NCI-H1048 (cell line): Measurements from ENCODE around the gene ACOXL.
"Not testable (repeated sequence)": the region's sequence is repeated elsewhere in the genome, so short reads cannot be mapped to it uniquely, and the experiment has no call there.

ENCODE experiments used
- DNase-seq: peaks from one replicate; lab custom pipeline; 2025; lab: John Stamatoyannopoulos, UW

The ACOXL gene

DNA sequence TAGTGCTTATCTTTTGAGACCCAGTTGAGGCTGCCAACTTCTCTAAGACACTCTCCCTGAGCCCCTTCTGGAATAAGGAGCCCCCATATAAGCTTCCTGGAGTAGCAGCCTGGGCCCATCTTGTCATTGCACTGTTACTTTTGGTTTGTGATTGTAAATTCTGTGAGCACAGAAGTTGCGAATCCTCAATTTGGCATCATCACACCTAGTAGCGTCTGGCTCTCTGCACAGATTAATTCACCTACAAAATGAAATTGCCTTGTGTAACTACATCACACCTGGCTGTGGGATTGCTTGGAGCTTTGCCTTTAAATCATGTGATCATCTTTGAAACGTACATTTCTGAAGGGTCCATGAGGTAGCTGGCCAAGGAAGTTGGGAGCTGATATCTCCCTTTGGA, 195.2 kb downstream of the ACOXL start:
- no peak for DNase-seq

DNA sequence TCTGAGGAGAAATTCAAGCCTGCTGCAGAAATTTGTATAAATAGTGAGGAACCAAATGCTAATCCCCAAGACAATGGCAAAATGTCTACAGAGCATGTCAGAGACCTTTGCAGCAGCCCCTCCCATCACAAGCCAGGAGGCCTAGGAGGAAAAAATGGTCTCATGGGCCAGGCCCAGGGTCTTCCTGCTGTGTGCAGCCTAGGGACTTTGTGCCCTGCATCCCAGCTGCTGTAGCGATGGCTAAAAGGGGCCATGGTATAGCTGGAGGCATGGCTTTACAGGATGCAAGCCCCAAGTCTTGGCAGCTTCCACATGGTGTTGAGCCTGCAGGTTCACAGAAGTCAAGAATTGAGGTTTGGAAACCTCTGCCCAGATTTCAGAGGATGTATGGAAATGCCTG, 197.2 kb downstream of the ACOXL start:
- DNase-seq, result no peak

DNA sequence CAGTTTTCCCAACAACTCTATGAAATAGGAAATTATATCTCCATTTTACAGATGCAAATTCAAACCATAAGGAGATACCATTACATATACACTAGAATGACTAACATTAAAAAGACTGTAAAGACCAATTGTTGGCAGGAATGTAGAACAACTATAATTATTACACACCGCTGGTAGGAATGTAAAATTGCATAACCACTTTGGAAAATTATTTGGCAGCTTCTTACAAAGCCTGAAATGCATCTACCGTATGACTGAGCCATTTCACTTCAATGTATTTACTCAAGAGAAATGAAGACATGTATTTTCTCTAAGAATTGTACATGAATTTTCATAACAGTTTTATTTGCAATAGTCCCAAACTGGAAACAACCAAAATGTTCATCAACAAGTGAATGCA, 199.3 kb downstream of the ACOXL start:
- DNase-seq, result no peak

DNA sequence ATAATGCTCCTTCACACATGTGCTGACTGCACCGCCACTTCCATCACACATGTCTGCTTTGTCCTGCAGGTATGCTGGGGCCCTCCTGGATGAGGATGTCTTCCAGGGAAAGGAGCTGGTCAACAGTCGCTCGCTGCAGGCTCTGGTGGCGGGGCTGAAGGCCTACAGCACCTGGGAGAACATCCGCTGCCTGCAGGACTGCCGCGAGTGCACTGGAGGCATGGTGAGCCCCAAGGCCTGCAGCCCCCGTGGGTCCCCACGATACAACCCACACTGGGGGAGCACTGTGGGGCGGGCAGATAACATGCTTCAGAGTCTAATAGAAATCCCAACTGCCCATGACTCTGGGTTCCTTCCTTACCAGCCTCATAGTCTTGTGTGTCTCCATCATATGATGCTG, 201.0 kb downstream of the ACOXL start:
- no peak for DNase-seq

DNA sequence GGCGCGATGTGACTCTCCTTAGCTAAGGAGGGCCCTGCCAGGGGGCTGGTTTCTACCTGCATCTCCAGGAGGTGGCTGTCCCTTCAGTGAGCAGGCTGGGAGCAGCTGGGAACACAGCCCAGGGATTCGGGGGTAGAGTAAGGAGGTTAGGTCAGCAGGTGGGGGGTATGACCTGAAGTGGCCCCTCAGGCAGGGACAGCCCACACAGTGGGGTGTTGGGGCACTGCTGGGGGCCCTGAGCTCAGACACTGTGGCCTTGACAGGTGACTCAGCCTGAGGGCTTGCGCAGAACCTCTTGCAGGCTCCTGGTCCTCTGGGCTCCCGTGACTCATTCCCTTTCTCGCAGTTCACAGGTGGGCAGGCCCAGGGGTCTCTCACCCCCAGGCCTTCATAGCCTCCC, 202.6 kb downstream of the ACOXL start:
- DNase-seq, result no peak

DNA sequence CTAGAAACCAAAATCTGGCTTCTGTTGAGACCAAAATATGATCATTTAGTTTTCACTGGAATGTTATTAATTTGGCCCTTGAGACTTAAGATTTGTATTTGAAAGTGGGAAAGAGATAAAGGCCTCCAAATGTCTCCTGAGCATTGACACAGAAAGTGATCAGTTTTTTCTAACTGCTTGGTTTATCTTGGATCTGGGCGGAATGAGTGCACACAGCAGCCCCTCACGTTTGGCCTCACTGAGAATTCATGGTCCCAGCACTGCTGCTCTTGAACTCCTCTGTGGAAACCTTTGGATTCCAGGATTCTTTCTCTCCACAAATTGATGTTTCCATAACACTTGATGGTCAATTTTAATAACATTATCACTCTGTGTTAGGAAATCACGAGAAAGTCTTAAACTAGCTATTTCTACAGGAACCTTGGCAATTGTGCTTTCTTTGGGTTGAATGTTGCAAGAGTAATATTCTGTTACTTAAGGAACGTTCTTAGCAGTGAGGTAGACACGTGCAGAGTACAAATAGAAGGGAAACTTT, 208.1 kb downstream of the ACOXL start:
- DNase-seq, result no peak

DNA sequence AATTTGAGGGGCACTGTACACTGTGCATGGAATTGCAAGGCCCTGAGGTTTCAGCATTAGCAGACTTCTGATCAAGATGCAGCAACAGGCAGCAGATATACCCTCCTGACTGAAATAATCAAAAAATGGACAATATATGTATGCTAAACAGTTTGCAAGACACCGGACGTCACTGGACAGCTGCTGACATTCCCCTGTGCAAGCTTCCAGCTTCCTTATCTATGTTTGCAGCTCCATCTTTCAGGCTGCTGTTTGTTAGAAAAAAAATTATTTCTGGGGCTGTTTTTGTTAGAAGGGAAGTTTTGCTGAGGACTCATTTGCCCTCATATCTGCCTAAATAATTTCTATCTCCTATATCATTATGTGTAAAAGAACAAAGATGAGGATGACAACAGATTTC, 208.9 kb downstream of the ACOXL start:
- DNase-seq, result no peak

DNA sequence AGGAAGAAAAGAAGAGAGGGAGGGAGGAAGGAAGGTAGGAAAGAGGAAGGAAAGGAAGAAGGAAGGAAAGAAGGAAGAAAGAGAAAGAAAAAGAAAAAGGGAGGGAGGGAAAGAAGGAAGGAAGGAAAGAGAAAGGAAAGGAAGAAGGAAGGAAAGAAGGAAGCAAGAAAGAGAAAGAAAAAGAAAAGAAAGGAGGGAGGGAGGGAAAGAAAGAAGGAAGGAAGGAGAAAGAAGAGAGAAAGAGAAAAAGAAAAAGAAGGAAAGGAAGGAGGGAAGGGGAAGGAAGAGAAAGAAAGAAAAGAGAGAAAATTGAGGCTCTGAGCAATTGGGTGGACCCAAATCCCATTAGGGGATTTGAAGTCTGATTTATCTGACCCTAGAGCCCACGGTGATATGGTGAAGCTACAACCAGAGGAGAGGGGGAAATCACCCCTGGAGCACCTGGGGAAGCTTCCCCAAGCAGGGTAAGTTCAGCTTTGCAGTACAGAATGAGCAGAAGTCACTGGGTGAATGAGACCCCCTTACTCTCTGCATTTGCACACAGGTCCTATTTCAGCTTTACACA, 210.8 kb downstream of the ACOXL start:
- DNase-seq, result no peak

DNA sequence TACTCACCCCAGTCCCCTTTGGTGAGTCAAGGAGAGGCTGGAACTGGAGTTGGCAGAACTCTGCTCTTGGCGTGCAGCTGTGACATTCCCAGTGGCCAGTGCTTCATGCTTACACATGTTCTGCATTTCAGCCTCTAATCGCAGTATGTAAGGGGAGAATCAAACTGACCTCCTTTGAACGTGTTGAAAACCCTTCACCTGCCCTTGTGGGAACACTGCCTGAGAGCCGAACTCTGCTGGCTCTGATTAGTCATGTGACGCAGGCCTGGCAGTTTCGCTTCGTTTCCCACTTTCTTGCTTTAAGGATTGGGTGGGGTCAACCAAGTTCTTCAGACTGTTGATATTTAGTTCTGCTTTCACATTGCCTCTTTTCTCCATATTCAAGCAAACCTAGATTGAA, 214.5 kb downstream of the ACOXL start:
- DNase-seq, result no peak

DNA sequence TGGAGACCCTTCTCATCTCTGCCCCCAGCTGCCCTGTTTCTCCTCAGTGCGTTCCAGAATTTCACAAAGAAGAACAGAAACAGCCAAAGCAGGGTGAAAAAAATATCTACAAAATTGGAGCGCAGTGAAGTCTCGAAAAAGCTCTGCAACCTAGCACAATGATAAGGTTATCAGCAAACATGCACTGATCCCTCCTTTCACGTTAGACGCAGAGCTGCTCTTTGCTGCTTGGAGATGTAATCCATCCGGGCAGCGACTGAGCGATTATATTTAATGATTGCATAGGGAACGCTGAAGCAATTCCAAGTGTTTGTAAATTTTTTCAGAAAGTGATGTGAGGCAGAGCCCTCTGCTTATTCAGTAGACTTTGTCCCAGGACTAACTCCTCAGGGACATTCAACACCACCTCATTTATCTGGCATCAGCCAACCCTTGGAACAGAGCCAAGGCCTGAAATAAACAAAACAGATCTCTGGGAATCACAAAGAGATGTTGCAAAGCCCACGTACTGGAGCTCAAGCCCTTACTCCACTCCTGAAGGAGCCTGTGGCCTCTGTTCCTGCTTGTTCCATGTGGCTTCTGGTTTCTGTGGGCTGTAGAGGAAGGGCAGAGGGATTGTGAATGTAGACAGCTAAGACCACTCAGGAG, 215.8 kb downstream of the ACOXL start:
- DNase-seq, result no peak

DNA sequence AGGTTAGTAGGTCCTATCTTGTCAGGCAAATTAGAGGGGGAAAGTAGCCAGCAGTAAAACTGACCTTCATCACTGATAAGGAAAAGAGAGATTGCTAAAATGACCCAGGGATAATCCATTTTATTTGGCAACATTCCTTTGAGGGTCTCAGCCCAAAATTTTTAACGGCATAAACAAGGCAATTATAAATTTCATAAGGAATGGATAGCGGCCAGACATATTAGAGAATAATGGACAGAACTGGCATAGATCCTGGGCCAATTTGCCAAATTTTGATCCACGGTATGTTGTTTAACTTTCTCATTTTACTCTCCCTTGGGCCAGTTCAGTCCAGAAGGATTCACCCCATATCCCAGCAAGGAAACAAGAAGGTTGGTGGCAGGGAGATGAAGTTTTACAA, 217.9 kb downstream of the ACOXL start:
- DNase-seq, result no peak

DNA sequence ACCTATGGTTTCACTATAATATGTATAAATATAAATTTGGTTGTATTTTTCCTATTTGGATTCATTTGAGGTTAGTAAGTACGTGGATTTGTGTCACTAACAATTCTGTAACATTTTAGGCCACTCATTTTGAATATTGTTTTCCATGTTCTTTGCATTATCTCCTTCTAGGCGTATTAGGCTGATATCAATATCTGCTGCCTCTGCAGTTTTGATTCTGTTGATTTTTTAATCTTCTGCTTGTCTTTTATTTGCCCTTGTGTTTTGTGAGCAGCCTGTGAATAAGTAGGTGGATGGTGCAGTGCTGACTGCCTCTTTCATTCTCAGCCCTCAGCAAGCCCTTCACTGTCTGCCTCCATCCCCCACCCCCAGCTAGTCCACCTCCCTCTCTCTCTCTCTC, 222.7 kb downstream of the ACOXL start:
- DNase-seq, result no peak

DNA sequence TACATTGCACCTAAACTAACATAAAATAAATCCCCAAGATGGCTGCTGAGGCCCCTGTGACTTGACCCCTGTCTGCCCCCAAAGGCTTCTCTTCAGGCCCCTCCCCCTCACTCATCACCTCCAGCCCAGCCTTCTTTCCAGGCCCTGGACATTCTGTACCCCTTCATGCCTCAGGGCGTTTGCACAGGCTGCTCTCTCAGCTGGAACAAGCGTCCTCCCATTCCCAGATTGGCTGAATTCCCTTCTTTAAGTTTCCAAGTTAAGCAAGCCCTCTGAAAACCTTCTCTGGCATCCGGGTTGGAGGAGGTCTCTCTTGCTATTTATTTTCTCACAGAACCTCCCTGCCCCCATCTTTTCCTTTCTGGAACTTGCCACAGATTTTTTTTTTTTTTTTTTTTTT, 223.2 kb downstream of the ACOXL start:
- no peak for DNase-seq

DNA sequence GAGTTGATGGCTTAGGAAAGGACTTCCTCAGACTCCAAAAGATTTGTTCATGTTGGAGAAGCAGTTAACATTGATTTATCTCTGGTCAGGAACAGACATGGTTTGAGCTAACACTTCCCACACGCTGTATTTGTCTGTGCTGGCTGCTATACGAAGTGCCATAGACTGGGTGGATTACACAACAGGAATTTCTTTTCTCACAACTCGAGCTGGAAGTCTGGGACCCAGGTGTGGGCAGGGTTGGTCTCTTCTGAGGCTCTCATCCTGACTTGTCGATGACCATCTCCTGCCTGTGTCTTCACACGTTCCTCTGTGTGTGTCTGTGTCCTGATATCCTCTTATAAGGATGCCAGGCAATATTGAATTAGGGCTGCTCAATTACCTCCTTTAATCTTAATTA, 224.9 kb downstream of the ACOXL start:
- no peak for DNase-seq

DNA sequence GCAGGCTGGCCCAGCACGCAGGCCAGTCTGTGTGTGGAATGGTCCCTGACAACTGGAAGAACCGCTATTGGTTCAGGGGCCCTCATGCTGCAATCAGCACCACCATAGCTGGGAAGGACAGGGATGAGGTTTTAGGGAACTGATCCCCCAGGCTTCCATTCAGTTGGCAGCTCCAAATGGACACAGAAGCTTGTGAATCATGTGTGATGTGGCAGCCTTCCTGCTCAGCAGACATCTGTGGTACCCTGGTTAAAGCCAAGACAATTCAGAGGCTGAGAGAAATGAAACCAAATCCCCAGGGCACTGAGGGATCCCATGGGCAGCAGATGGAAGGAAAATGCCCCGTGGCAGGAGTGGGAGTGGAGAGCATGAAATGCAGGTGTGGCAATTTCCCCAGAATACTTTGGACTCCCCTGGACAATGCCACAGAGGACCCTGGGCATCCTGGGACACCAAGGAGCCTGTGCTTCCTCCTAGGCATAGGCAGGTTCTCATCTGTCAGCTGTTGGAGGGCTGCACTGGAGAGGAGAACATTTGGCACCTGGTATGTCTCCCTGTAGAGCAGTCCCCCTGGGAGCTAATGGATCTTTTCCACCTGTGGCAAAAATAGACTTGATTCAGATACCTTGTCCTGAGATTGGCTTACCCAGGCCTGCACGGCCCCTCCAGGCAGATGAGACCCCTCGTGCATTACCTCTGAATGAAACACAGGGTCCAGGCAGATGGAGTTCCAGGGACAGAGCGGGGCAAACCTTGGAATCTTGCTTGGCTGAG, 226.2 kb downstream of the ACOXL start:
- no peak for DNase-seq

DNA sequence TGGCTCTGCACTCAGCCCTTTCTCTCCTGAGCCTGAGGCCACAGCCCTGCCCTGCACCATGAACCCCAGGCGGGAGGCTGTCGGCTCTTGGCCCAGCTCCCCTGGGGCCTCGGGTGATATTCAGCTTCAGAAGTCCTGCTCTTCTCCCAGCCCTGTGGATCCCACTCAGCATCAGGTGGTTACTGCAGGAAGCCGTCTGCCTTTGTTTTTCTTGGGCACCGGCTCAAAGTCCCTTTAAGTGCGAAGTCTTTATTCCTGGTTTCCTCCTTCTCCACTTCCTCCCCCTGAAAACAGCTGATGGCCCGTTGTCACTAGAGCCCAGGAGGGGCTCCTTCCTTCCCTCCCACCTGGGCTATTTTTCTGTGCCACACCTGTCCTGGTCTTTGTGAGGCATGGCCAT, 226.8 kb downstream of the ACOXL start:
- no peak for DNase-seq

DNA sequence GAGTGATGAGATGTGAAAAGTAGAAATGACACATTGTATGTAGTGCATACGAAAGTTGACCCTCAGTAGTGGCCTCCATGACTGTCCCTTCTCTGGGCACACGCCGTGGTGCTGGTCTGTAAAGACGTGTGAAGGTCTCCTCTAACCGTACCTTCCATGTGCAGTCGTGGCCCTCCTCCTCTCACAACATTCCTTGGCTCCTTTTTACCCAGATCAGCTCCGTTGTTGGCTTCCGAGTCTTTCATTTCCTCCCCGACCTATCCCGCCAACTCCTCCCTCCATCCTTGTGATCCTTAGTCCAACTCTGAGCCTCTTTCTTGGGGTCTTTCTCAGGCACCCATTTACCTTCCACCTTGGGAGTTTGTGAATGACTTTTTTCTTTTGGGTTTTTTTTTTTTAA, 227.9 kb downstream of the ACOXL start:
- DNase-seq, result no peak

DNA sequence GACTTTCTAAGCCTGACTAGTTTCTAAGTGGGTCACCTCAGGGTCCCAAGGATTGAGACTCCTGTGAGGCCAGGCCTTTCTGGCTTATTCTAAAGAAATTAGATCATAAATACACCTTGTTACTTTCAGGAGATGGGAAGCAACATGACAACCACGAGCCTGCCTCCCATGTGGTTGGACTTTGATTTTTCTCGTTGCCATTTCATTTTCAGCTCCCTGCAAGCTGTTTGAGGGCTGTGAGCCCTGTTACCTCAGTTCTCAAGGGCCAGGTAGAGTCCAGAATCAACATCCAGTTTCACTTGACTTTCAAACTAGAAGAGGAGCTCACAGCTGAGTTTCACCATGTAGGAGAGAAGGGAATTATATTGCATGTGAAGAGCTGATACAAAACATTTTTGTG, 228.6 kb downstream of the ACOXL start:
- DNase-seq, result no peak

DNA sequence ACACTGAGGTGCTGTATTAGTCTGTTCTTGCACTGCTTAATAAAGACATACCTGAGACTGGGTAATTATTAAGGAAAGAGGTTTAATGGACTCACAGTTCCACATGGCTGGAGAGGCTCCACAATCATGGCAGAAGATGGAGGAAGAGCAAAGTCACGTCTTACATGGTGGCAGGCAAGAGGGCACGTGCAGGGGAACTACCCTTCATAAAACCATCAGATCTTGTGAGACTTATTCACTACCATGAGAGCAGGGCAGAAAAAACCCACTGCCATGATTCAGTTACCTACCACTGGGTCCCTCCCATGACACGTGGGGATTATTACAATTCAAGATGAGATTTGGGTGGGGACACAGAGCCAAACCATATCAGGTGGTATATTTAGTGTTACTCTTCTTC, 229.3 kb downstream of the ACOXL start:
- DNase-seq, result not testable (repeated sequence)

DNA sequence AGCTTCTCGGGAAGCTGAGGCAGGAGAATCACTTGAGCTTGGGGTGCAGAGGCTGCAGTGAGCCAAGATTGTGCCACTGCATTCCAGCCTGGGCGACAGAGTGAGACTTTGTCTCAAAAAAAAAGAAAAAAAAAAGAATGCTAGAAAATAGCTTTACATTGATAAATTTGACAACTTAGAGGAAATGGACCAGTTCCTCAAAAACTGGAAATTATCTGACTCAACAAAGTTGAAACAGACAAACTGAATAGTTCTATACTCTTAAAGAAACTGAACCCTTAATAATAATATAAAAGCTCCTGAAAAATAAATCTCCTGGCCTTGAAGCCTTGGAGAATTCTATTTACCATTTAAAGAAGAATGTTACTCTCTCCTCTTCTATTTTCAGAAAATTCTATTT, 237.3 kb downstream of the ACOXL start:
- no peak for DNase-seq

DNA sequence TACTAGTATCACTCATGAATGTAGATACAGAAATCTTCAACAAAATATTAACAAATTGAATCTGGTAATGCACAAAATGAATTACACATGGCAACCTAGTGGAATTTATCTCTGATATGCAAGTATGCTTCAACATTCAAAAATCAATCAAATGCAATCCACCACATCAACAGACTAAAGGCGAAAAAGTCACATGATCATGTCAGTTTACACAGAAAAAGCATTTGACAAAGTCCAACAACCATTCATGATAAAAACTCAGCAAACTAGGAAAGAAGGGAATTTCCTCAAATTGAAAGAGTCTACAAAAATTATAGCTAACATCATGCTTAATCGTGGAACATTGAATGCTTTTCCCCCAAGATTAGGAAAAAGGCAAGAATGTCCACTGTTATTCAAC, 237.8 kb downstream of the ACOXL start:
- DNase-seq, result no peak

DNA sequence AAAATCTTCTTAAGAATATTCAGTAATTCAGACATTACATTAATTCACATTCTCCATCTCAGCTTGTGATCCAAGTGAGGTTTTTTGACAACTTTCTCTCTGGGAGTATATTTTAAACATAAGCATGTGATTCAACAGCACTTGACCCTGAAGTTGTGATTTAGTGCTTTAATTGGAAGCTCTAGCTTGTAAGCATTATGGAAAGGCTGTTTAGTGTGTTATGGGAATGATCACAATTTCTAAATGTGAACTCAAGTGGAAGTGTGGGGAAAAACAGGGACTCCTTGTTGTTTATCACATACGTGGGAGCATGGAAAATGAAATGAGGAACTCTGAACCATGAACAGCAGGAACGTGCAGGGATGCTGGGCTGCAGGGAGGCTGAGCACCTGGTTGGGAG, 239.4 kb downstream of the ACOXL start:
- no peak for DNase-seq

DNA sequence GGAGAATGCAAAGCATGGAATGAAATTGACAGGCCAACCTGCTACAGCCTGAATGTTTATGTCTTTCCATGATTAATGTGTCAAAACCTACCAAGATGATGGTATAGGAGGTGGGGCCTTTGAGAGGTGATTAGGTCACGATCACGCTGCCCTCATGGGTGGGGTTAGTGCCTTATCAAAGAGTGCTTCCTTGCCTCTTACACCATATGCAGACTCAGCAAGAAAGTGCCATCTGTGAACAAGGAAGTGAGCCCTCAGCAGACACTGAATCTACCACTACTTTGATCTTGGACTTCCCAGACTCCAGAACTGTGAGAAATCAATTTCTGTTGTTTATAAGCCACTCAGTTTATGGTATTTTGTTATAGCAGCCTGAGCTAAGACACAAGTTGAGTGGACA, 240.9 kb downstream of the ACOXL start:
- DNase-seq, result no peak
